IMR-90 (cell line): ENCODE measurements around the gene TAAR8. TPM values are rescaled to one million over a fixed set of nuclear protein-coding genes. Genes with fewer than 3 reads are reported as not detected.

Source experiments
- ATAC-seq: fragments of 200-7000 bp; cut with Tn5 transposase; 2 replicates; pipeline ENCODE4 v1.9.1; 2020; ENCODE audit warnings: low read depth, mild to moderate bottlenecking, moderate library complexity
- BruUV-seq: library from RNA; stranded (reverse); fragments of 400-500 nt; replicated peaks from 2 replicates; lab custom pipeline; 2021; lab: Mats Ljungman, UMichigan
- CTCF ChIA-PET: fragments of 300-600 bp; formaldehyde crosslinking; extraction: SDS; loops from one replicate; lab custom pipeline; 2021; ENCODE audit warnings: antibody characterized with exemption; lab: Yijun Ruan, JAX
- POLR2A ChIA-PET: fragments of 300-600 bp; sonication (Branson Sonifier 250); formaldehyde crosslinking; loops from one replicate; lab custom pipeline; 2022; ENCODE audit warnings: antibody characterized with exemption; ENCODE audit not compliant: unreplicated experiment; lab: Charles Lee
- DNase-seq: peaks from one replicate; pipeline ENCODE4 v3.0.0; 2013
- H2AFZ ChIP-seq: replicated peaks from 2 replicates; pipeline ENCODE3; 2013; ENCODE audit warnings: low read length, mild to moderate bottlenecking; ENCODE audit not compliant: poor library complexity
- H2AK5ac ChIP-seq: 2 replicates; pipeline ENCODE4 v1.6.1; 2013; ENCODE audit warnings: low read depth, low read length, inconsistent platforms
- H2AK9ac ChIP-seq: replicated peaks from 2 replicates; pipeline ENCODE3; 2013; ENCODE audit warnings: mild to moderate bottlenecking, low read depth, low read length, moderate library complexity; ENCODE audit not compliant: poor library complexity
- H2BK120ac ChIP-seq: 2 replicates; pipeline ENCODE4 v1.6.1; 2013; ENCODE audit warnings: low read depth, low read length, inconsistent platforms
- H2BK15ac ChIP-seq: 3 replicates; pipeline ENCODE4 v1.6.1; 2013; ENCODE audit warnings: low read depth, low read length, inconsistent platforms
- H2BK20ac ChIP-seq: 2 replicates; pipeline ENCODE4 v1.6.1; 2013; ENCODE audit warnings: low read depth, mild to moderate bottlenecking, inconsistent platforms, low read length, moderate library complexity
- H2BK5ac ChIP-seq: 2 replicates; pipeline ENCODE4 v1.6.1; 2013; ENCODE audit warnings: mild to moderate bottlenecking, low read depth, low read length, inconsistent platforms; ENCODE audit not compliant: poor library complexity, severe bottlenecking
- H3K14ac ChIP-seq: replicated peaks from 2 replicates; pipeline ENCODE4 v1.6.1; 2013; ENCODE audit warnings: low read depth, low read length, inconsistent platforms
- H3K18ac ChIP-seq: 2 replicates; pipeline ENCODE4 v1.6.1; 2013; ENCODE audit warnings: low read depth, low read length, control low read depth
- H3K23ac ChIP-seq: 2 replicates; pipeline ENCODE4 v1.6.1; 2013; ENCODE audit warnings: low read depth, low read length, inconsistent platforms
- H3K27ac ChIP-seq: 2 replicates; pipeline ENCODE4 v1.5.1; 2013; ENCODE audit warnings: mild to moderate bottlenecking, control low read depth, low read length; ENCODE audit not compliant: insufficient read depth
- H3K27me3 ChIP-seq: 2 replicates; pipeline ENCODE4 v1.6.1; 2013; ENCODE audit warnings: low read length; ENCODE audit not compliant: control insufficient read depth, insufficient read depth
- H3K36me3 ChIP-seq: 2 replicates; pipeline ENCODE4 v1.6.1; 2013; ENCODE audit warnings: low read length, mixed read lengths; ENCODE audit not compliant: control insufficient read depth, insufficient read depth
- H3K4ac ChIP-seq: 2 replicates; pipeline ENCODE4 v1.6.1; 2013; ENCODE audit warnings: low read depth, low read length, inconsistent platforms
- H3K4me1 ChIP-seq: 2 replicates; pipeline ENCODE4 v1.6.1; 2013; ENCODE audit warnings: low read length, mixed read lengths; ENCODE audit not compliant: control insufficient read depth, insufficient read depth
- H3K4me2 ChIP-seq: 2 replicates; pipeline ENCODE4 v1.6.1; 2013; ENCODE audit warnings: low read depth, mild to moderate bottlenecking, control low read depth, low read length, moderate library complexity
- H3K4me3 ChIP-seq: 2 replicates; pipeline ENCODE4 v1.5.1; 2013; ENCODE audit warnings: low read depth, mild to moderate bottlenecking, control low read depth, low read length, moderate library complexity; ENCODE audit not compliant: insufficient read depth
- H3K56ac ChIP-seq: 2 replicates; pipeline ENCODE4 v1.6.1; 2013; ENCODE audit warnings: low read length, inconsistent platforms; ENCODE audit not compliant: insufficient read depth; ENCODE audit errors: extremely low read depth
- H3K79me1 ChIP-seq, 2 experiments: 2 replicates each; pipeline ENCODE4 v1.6.1; 2013; ENCODE audit warnings: low read length in 2 of 2, inconsistent platforms in 1 of 2, low read depth in 1 of 2
- H3K9ac ChIP-seq: 2 replicates; pipeline ENCODE4 v1.6.1; 2013; ENCODE audit warnings: low read depth, low read length, control low read depth
- H3K9me1 ChIP-seq: 2 replicates; pipeline ENCODE4 v1.6.1; 2013; ENCODE audit warnings: low read length, inconsistent platforms; ENCODE audit not compliant: insufficient read depth
- H3K9me3 ChIP-seq: 2 replicates; pipeline ENCODE4 v1.6.1; 2013; ENCODE audit warnings: low read length; ENCODE audit not compliant: control insufficient read depth, insufficient read depth
- H4K20me1 ChIP-seq: 2 replicates; pipeline ENCODE4 v1.6.1; 2013; ENCODE audit warnings: low read length, inconsistent platforms; ENCODE audit not compliant: insufficient read depth
- H4K5ac ChIP-seq: 2 replicates; pipeline ENCODE4 v1.6.1; 2013; ENCODE audit warnings: mild to moderate bottlenecking, low read depth, low read length, control low read depth
- H4K8ac ChIP-seq, 2 experiments: 2 replicates each; pipeline ENCODE4 v1.6.1; 2013; ENCODE audit warnings: low read depth in 2 of 2, low read length in 2 of 2, control low read depth in 1 of 2, inconsistent platforms in 1 of 2
- H4K91ac ChIP-seq: 2 replicates; pipeline ENCODE4 v1.6.1; 2013; ENCODE audit warnings: low read depth, low read length, inconsistent platforms; ENCODE audit not compliant: insufficient read depth
- BHLHE40 ChIP-seq: fragments of 150-350 bp; IDR thresholded peaks from 2 replicates; pipeline ENCODE4 v1.6.1; 2016; ENCODE audit warnings: mild to moderate bottlenecking, low read depth, low read length
- CEBPB ChIP-seq: IDR thresholded peaks from 2 replicates; pipeline ENCODE4 v1.6.1; 2012; ENCODE audit warnings: low read depth, low read length, improper control_type of control experiment
- CHD1 ChIP-seq: IDR thresholded peaks from 2 replicates; pipeline ENCODE4 v1.6.1; 2012; ENCODE audit warnings: low read depth, low read length, improper control_type of control experiment
- FOS ChIP-seq: fragments of 150-350 bp; IDR thresholded peaks from 2 replicates; pipeline ENCODE4 v1.6.1; 2016; ENCODE audit warnings: low read depth, low read length
- MAFK ChIP-seq: IDR thresholded peaks from 2 replicates; pipeline ENCODE4 v1.6.1; 2012; ENCODE audit warnings: low read depth, low read length, improper control_type of control experiment
- MAZ ChIP-seq: IDR thresholded peaks from 2 replicates; pipeline ENCODE4 v1.6.1; 2012; ENCODE audit warnings: low read depth, mild to moderate bottlenecking, low read length, improper control_type of control experiment, moderate library complexity, borderline replicate concordance
- MXI1 ChIP-seq: IDR thresholded peaks from 2 replicates; pipeline ENCODE4 v1.6.1; 2012; ENCODE audit warnings: low read depth, mild to moderate bottlenecking, low read length, moderate library complexity, borderline replicate concordance
- NFE2L2 ChIP-seq: fragments of 150-350 bp; IDR thresholded peaks from 2 replicates; pipeline ENCODE4 v1.6.1; 2016; ENCODE audit warnings: low read depth, mild to moderate bottlenecking, low read length
- POLR2A ChIP-seq: IDR thresholded peaks from 2 replicates; pipeline ENCODE4 v1.6.1; 2012; ENCODE audit warnings: mild to moderate bottlenecking, low read depth, low read length
- RCOR1 ChIP-seq: IDR thresholded peaks from 2 replicates; pipeline ENCODE4 v1.6.1; 2012; ENCODE audit warnings: mild to moderate bottlenecking, low read length, improper control_type of control experiment; ENCODE audit not compliant: insufficient replicate concordance
- RFX5 ChIP-seq: IDR thresholded peaks from 2 replicates; pipeline ENCODE4 v1.8.0; 2012; ENCODE audit warnings: low read depth, mild to moderate bottlenecking, low read length, moderate library complexity
- SMC3 ChIP-seq: fragments of 150-350 bp; IDR thresholded peaks from 2 replicates; pipeline ENCODE4 v1.6.1; 2016; ENCODE audit warnings: low read depth, mild to moderate bottlenecking, antibody characterized with exemption, low read length, moderate library complexity
- USF2 ChIP-seq: fragments of 150-350 bp; IDR thresholded peaks from 2 replicates; pipeline ENCODE4 v1.6.1; 2017; ENCODE audit warnings: mild to moderate bottlenecking, antibody characterized with exemption, low read length, low read depth
- WGBS, 2 experiments: methylation state at CpG; one replicate each; pipeline versions ENCODE4 v1.1.5 to v1.1.7; 2013; ENCODE audit warnings: missing lambda C conversion rate in 2 of 2; ENCODE audit not compliant: insufficient read length in 1 of 2; ENCODE audit errors: extremely low coverage in 2 of 2; 5-methylcytosine and 5-hydroxymethylcytosine counted together
- dilution Hi-C: fragments of 300-500 bp; cut with HindIII; formaldehyde crosslinking; loops from one replicate; pipeline ENCODE4 v1.14.3; 2018; ENCODE audit warnings: low sequenced_read_pairs; ENCODE audit not compliant: unreplicated experiment
- in situ Hi-C: fragments of 300-500 bp; cut with MboI; formaldehyde crosslinking; loops from 3 replicates; pipeline ENCODE4 v1.14.3; 2019; ENCODE audit warnings: low sequenced_read_pairs, inconsistent platforms, mixed read lengths
- intact Hi-C: fragments of 100-400 bp; cut with micrococcal nuclease; formaldehyde crosslinking; loops from 2 replicates; pipeline ENCODE4 v1.10.0; 2022
- polyA plus RNA-seq, 3 experiments: library from polyadenylated mRNA; depleted of rRNA; stranded (reverse); fragments of >200 nt; gene quantifications; 2 replicates each; pipeline ENCODE4 v1.2.3, GENCODE V29; 2012; ENCODE audit warnings: low replicate concordance in 1 of 3
- total RNA-seq: library from RNA; depleted of rRNA; stranded (reverse); fragments of >200 nt; gene quantifications from 2 replicates; pipeline ENCODE4 v1.2.3, GENCODE V29; 2012
- TF ChIP-seq, protein P1 (sequence below): fragments of 150-350 bp; IDR thresholded peaks from 2 replicates; pipeline ENCODE4 v1.6.1; 2016; ENCODE audit warnings: low read depth, mild to moderate bottlenecking, low read length, moderate library complexity, borderline replicate concordance
- TF ChIP-seq, protein P2 (sequence below): conservative IDR thresholded peaks from 2 replicates; pipeline ENCODE4 v1.5.1; 2012; ENCODE audit warnings: mild to moderate bottlenecking, low read depth, low read length, improper control_type of control experiment

Gene TAAR8
- total and polyA plus RNA-seq, 2 of the 4 experiments (the other 2 are of a cell fraction): not detected

DNA sequence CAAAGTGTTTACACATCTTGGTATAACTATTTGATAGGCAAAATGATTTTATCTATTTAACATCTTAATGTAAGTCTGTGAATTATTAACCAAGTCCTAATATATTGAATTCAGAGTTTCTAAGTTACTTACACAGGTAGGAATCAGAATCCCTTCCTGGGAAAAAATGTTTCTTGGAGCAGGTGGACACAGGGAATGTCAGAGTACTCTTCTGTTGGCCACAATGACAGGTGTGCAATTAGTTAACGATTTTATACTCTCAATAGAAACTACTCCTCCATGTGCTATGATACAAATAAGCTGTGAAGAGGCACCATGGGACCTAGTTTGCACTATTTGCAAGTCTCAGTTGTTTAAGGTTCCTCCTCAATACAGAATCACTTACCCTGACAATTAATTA is 37.9 kb downstream of the TAAR8 start:
- Histone ChIP-seq H3K27ac (no peak overlapping the region), H3K4me3 (no peak overlapping the region), H2BK20ac (no peak overlapping the region), H3K56ac (no peak overlapping the region), H3K36me3 (no peaks in the 10 kb centered on the region), H3K4ac (no peak overlapping the region), H2AK5ac (no peak overlapping the region), H3K18ac (no peak overlapping the region), H3K9ac (no peak overlapping the region), H4K91ac (no peak overlapping the region), H3K23ac (no peak overlapping the region), H3K4me2 (no peak overlapping the region), H3K14ac (no peak overlapping the region), H4K20me1 (no peaks in the 10 kb centered on the region), H4K5ac (no peak overlapping the region), H2BK5ac (no peak overlapping the region), H2BK120ac (no peak overlapping the region), H3K79me1 (no peaks in the 10 kb centered on the region), H2BK15ac (no peak overlapping the region), H3K9me1 (no peaks in the 10 kb centered on the region), H3K4me1 (no peaks in the 10 kb centered on the region), H2AFZ (no peak overlapping the region), H4K8ac (no peak overlapping the region), H3K9me3 (no peaks in the 10 kb centered on the region), H2AK9ac (no peak overlapping the region), H3K27me3 (peaks cover 35% of the 10 kb centered on the region)
- ATAC-seq: no peak
- ChIA-PET POLR2A (no interaction called here), CTCF (interaction anchor here (1.0 kb wide), 1 partner anchor 60 kb away, joined by 3 read pairs; no protein-coding TSS in a partner anchor)
- no TSS peak for BruUV-seq
- DNase-seq: no peak
- dilution Hi-C loops (no loop called here), intact Hi-C loops (no loop called here), in situ Hi-C loops (no loop called here)
- TF ChIP-seq BHLHE40: no peak
- no peak for TF ChIP-seq MAFK
- TF ChIP-seq CEBPB: no peak
- TF ChIP-seq, protein P1, sequence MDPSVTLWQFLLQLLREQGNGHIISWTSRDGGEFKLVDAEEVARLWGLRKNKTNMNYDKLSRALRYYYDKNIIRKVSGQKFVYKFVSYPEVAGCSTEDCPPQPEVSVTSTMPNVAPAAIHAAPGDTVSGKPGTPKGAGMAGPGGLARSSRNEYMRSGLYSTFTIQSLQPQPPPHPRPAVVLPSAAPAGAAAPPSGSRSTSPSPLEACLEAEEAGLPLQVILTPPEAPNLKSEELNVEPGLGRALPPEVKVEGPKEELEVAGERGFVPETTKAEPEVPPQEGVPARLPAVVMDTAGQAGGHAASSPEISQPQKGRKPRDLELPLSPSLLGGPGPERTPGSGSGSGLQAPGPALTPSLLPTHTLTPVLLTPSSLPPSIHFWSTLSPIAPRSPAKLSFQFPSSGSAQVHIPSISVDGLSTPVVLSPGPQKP: no peak
- TF ChIP-seq RCOR1: no peak
- TF ChIP-seq CHD1: no peak
- no peak for TF ChIP-seq FOS
- no peak for TF ChIP-seq NFE2L2
- no peak for TF ChIP-seq MXI1
- TF ChIP-seq, protein P2, sequence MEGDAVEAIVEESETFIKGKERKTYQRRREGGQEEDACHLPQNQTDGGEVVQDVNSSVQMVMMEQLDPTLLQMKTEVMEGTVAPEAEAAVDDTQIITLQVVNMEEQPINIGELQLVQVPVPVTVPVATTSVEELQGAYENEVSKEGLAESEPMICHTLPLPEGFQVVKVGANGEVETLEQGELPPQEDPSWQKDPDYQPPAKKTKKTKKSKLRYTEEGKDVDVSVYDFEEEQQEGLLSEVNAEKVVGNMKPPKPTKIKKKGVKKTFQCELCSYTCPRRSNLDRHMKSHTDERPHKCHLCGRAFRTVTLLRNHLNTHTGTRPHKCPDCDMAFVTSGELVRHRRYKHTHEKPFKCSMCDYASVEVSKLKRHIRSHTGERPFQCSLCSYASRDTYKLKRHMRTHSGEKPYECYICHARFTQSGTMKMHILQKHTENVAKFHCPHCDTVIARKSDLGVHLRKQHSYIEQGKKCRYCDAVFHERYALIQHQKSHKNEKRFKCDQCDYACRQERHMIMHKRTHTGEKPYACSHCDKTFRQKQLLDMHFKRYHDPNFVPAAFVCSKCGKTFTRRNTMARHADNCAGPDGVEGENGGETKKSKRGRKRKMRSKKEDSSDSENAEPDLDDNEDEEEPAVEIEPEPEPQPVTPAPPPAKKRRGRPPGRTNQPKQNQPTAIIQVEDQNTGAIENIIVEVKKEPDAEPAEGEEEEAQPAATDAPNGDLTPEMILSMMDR: no peak
- no peak for TF ChIP-seq RFX5
- no peak for TF ChIP-seq POLR2A
- TF ChIP-seq MAZ: no peak
- TF ChIP-seq USF2: no peak
- no peak for TF ChIP-seq SMC3
- no CpG with 5 or more reads among the region's 1 CpG for WGBS, 2 experiments
